GM18526 (cell line): ENCODE data around the gene MDH1.

Experiments
- POLR2A ChIP-seq: IDR thresholded peaks from 3 replicates; pipeline ENCODE4 v1.6.1; 2011; ENCODE audit not compliant: insufficient read length; ENCODE audit errors: extremely low read depth

The MDH1 gene

DNA sequence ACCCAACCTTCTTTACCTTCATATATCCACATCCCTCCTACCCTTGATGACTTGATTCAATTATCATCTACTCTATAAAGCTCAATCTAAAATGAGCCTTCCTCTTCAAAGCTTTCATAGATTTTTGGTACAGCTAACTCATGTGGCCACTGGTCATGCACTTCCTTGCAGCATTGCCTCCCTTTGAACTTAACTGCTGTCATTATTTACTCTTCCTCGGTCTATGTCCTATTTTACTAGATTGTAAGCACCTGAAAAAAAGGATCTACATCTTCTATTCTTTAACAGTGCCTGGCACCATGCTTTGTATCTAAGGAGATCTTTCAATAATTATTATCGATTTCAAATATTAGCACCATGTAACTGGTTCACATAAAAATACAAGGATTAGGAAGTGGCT lies 30.6 kb downstream of the MDH1 start:
- no peak for TF ChIP-seq POLR2A

DNA sequence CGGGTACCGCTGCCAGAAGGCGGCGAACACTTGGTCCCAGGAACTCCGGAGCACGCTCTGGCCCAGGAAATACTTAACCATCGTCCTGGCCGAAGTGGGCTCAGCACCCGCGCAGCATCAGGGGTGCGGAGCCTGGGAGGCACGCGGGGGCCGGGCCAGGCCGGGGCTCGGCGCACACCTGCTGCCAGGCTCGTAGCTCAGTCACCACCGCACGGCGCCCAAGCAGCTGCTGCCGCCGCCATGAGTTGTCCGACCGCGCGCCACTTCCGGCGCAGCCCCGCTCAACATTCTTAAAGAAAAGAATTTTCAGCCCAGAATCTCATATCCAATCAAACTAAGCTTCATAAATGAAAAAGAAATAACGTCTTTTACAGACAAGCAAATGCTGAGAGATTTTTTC lies 34.0 kb downstream of the MDH1 start:
- TF ChIP-seq POLR2A = no peak

GRCh38 chr2:63627866-63628265 lies 39.1 kb downstream of the MDH1 start:
- no peak for TF ChIP-seq POLR2A

GRCh38 chr2:63628403-63628942 lies 39.7 kb downstream of the MDH1 start:
- TF ChIP-seq POLR2A = no peak

GRCh38 chr2:63631501-63631900 lies 42.7 kb downstream of the MDH1 start:
- TF ChIP-seq POLR2A = no peak

GRCh38 chr2:63632382-63632781 lies 43.6 kb downstream of the MDH1 start:
- TF ChIP-seq POLR2A = no peak

DNA sequence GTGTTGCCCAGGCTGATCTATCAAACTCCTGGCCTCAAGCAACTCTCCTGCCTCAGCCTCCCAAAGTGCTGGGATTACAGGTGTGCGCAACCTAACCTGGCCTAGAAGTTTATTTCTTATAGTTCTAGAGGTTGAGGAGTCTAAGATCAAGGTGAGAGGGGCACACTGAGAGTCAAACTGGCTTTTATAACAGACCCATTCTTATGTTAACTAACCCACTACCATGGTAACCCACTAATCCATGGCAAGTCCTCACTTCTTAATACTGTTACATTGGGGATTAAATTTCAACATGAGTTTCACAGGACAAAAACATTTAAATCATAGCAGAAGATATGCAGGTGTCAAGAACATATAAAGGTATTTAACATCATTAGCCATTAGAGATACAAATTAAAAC lies 50.6 kb downstream of the MDH1 start:
- no peak for TF ChIP-seq POLR2A

GRCh38 chr2:63642946-63643345 lies 54.2 kb downstream of the MDH1 start:
- no peak for TF ChIP-seq POLR2A

- TF ChIP-seq POLR2A = no peak
Measured at GRCh38 chr2:63643486-63643885, 54.7 kb downstream of the MDH1 start.

GRCh38 chr2:63648632-63649031 lies 59.9 kb downstream of the MDH1 start:
- TF ChIP-seq POLR2A = no peak

DNA sequence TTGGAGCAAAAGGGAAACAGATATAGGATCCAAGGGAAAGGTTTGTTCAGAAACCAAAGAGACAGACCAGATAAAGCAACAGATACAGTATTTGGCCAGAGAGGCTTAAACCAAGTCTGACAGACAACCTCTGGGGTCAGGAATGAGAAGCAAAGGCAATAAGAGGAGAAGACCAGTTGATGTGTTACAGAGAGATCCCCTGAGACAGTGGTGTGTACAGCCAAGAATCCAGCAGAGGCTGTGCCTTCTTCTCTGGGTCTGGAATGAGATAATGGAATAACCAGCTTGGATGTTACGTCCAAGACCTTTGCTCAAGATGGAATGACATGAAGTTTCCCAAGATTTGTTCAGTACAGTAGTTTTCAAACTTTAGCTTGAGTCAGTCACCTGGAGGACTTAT lies 61.1 kb downstream of the MDH1 start:
- no peak for TF ChIP-seq POLR2A

DNA sequence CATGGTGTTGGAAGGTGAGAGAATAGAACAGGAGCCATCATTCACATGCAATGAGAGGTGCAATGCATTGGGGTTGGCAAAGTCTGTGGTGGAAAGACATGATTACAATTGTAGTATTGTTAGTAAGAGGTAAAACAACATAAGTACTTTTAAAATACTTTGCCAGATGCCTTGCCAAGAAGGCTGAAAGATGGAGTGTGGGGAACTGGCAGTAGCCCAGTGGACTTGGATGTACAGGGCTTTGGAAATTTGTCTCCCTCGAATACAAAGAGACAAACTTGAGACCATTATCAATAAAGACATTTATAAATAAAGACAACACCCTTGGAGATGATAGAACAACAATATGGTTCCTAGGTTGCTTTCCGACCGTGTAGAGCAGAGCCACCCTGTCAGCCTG lies 62.0 kb downstream of the MDH1 start:
- TF ChIP-seq POLR2A = no peak

GRCh38 chr2:63651356-63651755 lies 62.6 kb downstream of the MDH1 start:
- no peak for TF ChIP-seq POLR2A

DNA sequence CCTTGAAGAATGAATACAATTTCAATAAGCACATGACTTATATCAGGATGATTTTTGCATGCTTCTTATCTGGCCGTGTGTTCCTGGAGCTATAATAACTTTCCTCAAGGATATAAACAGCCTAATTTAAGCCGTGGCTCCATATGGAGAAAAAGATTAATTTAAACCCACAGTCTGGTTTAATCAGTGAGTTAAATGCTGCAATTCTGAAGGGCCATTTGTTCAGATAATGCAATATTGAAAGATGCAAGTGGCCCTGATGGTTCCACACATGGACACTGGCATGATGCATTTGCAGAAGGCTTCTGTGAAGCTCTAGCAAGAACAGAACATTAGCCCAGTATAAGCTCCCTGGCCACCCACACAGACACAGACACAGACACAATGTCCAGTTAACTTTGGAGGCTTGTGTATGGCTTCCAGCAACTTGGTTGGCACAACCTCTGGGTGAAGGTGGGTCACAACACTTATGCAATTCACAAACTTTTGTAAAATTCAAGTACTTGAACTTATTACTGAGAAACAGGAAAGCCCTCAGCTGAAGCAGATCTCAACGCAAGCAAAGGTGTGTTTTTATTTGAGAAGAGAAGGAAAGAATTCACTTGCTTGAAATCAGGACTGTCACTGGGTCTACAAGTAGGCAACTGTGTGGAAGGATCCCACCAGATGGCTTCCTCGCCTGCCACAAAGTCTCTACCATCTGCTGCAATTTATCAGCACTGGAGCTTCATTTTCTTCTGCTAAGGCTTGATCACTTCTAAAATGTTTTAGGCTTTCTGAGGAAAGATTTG lies 63.3 kb downstream of the MDH1 start:
- TF ChIP-seq POLR2A = no peak

GRCh38 chr2:63652652-63652985 lies 63.9 kb downstream of the MDH1 start:
- no peak for TF ChIP-seq POLR2A

- no peak for TF ChIP-seq POLR2A
Measured at GRCh38 chr2:63654959-63655358, 66.2 kb downstream of the MDH1 start.
